ENCODE measurements around the gene GRIN3B.
A peak's percentile ranks its signal among the peaks of the same experiment; 100 is the strongest.
"Not testable (repeated sequence)": the region's sequence is repeated elsewhere in the genome, so short reads cannot be mapped to it uniquely, and the experiment has no call there.

The GRIN3B gene

DNA sequence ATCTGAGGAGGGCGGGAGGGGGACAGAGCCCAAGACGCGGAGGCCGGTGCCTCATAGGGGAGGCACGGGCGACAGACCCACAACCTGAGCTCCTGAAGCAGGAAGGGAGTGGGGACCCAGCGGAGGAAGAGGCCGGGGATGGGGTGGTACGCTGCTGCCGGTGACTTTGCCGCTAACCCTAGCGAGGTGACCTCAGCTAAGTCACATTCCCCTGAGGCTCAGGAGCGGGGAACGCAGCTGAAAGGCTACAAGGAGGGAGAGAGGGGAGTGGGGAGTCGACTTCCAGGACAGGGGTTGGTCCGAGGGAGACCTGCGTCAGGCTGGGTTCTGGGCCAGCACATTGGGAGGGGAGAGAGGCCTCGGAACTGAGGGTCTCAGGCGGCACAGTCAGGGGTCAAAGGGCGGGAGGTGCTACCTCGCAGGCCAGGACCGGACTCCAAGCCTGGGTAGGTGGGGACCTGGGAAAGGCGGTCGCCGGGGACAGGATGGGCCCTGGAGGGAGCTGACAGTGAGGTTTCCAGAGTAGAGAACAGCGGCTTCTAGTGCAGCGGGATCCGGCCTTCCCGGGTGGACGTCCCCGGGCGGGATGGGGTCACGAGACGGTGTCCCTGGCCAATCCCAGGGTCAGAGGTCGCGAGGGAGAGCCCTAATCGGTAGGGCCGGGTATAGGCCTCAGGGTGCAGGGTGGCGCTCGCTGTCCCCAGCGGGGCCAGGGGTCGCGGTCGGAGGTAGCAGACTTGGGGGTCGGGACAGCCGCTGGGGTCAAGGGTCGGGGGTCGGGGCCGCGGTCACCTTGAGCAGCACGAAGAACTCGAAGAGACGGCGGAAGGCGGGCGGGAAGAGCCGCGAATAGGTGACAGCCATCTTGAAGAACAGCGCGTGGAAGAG, 20.0 kb downstream of the GRIN3B start:
- DNase-seq (ENCODE audit: low spot score), result no peak

DNA sequence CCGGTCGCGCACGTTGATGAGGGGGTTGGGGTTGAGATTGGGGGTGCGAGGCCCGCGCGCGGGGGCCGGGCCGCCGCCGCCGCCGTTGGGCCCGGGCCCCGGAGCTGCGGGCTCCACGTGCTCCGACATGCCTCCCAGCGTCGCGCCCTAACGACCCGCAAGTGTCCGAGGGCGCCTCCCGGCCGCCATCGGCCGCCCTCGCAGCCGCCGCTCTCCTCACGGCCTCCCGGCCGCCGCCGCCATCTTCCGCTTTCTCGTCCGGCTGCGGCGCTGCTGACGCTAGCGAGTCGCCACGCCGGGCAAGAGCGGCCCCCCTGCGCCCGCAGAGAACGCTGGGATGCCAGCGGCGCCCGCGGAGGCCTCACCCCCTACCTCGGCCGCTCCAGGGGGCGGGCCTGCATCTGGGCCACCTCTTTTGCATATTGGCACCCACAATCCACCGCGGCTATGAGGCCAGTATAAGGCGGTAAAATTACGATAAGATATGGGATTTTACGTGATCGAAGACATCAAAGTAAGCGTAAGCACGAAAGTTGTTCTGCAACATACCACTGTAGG, 20.7 kb downstream of the GRIN3B start, which contains the start of gene TMEM259:
Gene TMEM259, minus strand, starts transcription at position 256 of the 558 bp plus-strand sequence. Its CDS starts 127 bp downstream, at position 129.
- peak; percentile 98 for DNase-seq (ENCODE audit: low spot score)

DNA sequence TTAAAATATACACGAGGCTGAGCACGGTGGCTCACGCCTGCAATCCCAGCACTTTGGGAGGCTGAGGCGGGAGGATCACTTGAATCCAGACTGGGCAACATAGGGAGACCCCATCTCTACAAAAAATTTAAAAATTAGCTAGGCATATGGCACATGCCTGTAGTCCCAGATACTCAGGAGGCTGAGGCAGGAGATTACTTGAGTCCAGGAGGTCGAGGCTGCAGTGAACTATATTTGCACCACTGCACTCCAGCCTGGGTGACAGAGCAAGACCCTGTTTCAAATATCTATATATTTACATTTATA, 23.6 kb downstream of the GRIN3B start:
- not testable (repeated sequence) for DNase-seq (ENCODE audit: low spot score)

DNA sequence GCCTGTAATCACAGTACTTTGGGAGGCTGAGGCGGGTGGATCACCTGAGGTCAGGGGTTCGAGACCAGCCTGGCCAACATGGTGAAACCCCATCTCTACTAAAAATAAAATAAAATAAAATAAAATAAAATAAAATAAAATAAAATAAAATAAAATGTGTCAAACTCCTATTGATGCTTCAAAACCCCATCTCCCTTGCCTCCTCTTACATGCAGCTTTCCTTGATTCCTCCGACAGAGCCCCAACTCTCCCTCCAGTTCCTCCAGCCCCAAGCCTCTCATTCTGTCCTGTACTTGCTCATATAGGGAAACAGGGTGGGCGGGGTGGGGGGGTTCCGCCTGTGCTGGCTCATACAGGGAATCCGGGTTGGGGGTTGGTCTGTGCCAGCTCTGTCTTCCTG, 24.9 kb downstream of the GRIN3B start:
- not testable (repeated sequence) for DNase-seq (ENCODE audit: low spot score)

DNA sequence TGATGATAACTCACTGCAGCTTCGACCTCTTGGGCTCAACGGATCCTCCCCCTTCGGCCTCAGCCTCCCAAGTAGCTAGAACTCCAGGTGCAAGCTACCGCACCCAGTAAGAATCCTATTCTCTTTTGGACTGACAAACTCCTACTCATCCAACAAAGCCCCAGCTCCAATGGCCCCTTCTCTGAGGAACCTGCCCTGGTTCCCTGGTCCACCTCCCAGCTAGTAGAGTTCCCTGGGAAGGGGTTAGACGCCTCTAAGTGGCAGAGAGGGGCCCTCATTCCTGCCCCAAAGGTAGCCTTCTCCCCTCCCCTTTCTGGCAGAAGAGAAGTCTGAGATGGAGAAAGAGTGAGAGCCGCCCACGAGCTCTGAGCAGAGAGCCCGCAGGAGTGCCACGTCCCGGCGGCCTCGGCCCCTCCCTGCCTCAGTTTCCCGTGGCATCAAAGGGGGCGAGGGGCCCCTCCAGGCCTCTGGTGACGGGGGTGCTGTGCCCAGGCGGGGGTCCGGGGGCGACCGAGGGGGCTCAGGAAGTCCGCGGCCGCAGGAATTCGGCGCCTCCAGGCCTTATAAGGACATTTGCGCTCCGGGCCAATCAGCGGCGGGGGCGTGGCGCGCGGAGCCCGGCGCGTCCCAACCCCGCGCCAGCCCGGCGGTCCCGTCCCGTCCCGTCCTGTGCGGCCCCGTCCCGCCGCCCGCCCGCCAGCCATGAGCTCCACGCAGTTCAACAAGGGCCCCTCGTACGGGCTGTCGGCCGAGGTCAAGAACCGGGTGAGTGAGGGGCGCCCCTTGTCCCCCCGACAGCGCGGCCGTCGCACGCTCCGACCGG, 26.0 kb downstream of the GRIN3B start, which contains the start of gene CNN2:
Gene CNN2, plus strand, starts transcription at position 649 of the 823 bp plus-strand sequence. Its CDS starts 54 bp downstream, at position 703.
- DNase-seq (ENCODE audit: low spot score), result peak; percentile 90

DNA sequence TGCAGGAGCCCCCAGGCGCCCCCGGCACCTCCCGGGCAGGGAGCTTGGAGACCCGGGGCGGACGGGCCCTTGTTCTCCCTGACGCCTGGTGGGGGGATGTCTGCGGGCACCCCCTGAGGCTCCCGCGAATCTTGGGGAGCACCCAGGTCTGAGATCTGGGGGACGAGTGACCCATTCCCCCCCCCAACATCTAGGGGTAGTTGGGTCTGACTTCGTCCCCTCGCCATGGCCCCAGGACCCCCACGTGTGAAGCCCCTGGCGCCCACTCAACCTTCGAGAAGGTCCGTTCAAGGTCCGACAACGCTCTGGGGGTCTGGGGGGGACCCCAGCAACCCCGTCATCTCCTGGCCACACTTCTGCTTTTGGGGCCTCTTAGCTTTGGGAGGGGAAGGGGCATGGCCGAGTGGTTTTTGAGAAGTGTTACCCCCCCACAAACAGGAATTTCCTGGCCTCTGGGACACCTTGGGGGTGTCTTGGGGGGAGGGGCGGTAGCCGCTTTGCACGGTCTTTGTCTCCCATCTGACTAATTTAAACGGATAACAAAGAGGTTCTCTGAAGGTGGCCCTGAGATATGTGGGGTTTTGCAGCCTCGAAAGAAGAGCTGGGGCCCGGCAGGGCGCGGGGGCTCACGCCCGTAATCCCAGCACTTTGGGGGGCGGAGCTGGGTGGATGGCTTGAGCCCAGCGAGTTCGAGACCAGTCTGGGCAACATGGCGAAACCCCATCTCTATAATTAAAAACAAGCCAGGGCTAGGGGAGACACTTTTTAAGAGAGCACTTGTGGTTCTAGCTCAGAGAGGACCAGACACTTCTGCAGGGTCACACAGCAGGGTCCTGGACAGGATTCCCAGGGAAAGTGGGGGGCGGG, 26.8 kb downstream of the GRIN3B start:
- no peak for DNase-seq (ENCODE audit: low spot score)

DNA sequence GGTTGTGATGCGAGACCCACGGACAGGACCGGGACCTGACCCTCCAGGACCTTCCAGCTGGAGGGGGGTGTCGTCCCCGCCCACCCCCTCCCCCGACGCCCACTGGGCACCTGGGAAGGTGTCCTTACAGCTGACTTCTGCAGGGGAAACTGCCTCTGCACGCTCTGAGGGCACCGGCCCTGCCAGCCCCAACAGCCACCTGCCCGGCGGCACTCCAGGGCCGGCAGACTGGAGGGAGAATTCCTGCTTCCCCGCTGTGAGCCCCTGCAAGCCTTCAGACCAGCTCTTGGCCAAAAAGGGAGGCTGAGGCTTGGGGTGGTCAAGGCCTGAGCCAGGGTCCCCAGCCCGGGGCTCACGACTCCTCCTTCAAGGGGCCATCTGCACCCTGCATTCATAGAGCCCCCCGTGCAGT, 27.4 kb downstream of the GRIN3B start:
- DNase-seq (ENCODE audit: low spot score), result no peak

DNA sequence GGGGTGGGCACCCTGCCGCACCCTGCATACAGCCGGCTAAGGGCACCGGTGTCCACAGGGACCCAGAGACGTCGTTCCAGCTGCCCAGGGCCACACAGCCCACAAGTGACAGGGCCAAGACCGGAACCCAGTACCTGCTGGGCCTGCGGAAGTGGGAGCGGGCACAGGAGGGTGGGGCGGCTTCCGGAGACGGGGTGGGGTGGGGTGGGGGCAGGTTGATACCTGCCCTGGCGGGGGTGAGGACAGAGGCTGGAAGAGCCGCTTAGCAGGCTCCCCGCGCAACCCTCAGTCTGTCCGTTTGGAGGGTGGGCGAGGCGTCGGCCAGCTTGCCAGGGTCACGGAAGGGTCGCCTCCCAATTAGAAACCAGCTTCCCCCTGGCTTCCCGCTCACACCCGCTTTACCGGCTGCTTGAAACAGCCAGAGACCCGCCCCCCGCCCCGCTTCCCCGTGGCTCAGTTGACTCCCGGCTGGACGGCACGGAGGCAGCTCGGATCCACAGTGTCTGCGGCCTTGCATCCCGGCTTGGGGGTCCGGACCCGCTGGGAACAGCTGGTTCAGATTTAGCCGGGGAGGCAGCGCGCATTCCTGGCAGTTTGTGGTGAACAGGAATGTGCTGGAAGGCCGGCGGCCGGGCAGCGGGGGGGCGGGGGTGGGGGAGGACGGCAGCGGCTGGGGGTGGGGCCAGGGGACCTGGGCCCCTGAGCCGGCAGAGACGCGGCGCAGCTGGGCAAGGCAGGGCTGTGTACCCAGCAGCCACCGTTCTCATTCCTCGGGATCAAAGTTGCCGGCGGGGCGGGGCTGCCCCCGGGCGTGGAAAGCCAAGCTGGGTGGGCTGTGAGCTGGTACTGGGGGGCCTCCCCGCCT, 28.1 kb downstream of the GRIN3B start:
- DNase-seq (ENCODE audit: low spot score), result peak; percentile 95

DNA sequence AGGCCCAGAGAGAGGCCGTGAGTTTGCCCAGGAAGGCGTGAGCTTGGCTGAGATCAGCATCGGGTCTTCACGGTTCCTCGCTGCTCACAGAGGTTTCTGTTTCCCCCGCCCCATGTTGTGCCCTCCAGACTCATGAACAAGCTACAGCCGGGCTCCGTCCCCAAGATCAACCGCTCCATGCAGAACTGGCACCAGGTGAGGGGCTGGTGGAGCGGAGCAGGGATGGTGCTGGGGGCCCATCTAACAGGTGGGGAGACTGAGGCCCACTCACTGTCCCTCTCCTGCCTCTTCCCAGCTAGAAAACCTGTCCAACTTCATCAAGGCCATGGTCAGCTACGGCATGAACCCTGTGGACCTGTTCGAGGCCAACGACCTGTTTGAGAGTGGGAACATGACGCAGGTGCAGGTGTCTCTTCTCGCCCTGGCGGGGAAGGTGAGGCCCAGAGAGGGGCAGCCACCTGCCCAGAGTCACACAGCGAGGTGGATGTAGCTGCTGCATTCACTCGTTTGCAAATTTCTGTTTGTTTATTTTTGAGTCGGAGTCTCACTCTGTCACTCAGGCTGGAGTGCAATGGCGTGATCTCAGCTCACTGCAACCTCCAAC, 32.1 kb downstream of the GRIN3B start:
- DNase-seq (ENCODE audit: low spot score), result no peak

DNA sequence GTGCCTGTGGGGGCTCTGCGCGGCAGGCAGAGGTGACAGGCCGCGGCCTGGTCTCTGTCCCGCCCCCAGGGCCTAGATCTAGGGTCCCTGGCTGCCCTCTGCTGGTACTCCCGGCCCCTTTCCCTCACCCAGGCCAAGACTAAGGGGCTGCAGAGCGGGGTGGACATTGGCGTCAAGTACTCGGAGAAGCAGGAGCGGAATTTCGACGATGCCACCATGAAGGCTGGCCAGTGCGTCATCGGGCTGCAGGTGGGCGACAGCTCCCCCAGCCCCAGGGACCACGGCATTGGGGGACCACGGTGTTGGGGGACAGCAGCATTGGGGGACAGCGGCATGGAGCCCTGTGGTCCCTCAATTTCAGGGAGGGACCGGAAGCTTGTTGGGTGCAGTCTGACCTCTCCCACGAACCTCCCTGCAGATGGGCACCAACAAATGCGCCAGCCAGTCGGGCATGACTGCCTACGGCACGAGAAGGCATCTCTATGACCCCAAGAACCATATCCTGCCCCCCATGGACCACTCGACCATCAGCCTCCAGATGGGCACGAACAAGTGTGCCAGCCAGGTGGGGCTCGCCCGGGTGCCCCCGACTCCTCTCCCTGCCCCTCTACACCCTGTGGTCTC, 35.9 kb downstream of the GRIN3B start:
- no peak for DNase-seq (ENCODE audit: low spot score)

DNA sequence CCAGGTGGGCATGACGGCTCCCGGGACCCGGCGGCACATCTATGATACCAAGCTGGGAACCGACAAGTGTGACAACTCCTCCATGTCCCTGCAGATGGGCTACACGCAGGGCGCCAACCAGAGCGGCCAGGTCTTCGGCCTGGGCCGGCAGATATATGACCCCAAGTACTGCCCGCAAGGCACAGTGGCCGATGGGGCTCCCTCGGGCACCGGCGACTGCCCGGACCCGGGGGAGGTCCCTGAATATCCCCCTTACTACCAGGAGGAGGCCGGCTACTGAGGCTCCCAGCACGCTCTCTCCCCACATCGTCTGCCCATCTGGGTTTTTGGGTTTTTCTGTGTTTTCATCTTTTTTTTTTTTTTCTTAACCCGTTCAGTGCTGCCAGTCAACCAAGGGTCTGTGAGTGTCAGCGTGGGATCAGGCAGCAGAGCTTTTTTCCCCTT, 37.4 kb downstream of the GRIN3B start:
- DNase-seq (ENCODE audit: low spot score), result no peak

DNA sequence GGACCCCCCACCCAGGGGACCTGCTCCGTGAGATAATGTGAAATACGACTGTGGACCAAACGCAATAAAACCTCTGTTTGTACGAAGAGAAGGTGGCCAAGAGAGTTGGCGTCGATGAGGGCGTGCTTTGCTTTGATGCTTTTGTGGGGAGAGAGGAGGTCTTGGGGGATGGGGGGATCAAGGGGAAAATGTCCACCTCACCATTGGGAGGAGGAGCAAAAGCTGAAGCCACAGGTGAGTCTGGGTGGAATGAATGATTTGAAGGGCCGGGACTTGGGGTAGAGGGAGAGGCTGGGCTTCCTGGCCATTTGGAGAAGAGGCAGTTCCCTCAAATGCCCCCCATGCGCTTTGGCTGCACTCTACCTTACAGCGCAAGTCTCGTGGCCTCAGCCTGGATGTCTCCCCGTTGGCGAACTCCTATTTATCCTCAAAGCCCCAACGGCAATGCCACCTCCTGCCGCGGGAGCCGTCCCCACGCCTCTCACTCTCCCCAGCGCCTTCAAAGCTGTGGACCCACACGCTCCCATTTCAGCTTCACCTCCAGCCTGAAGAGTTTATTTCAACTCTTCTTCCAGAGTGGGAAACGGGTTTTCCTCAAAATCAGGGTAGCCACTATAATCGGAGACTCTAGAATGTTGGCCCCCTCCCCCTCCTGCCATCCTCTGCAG, 38.9 kb downstream of the GRIN3B start:
- DNase-seq (ENCODE audit: low spot score), result no peak

DNA sequence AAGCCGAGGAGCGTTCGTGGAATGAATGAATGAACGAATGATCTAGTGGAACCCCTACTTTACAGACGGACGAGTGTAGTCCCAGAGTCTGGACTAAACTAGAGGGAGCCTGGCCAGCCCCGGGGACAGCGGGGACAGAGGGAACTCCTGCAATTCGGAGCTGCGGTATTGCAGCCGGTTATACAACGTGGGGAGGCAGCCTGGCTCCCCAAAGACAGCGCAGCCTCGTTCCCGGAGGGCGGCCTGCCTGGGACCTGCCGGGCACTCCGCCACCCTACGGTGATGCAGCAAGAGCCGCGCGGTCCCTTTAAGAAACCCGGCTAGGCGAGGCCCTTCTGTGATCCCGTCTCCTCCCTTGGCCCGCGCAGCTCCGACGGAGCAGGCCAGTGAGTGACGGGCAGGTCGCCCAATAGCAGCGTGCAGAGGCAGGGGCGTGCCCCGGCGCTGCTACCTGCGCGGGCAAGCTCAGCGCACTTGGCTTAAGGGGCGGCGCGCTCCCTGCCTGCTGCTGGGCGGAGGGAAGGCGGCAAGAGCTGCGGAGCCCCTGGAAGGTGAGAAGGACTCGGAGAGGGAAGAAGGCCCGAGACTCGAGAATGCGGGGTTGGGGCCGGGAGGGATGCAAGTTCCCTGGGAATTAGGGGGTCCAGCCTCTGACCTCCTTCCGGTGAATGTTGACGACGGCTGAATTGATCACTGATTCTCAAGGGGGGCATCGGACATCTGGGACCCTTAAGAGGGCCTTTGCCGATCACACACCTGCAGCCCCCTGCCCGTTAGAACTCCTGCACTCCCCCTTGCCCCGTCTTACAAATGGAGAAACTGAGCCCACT, 39.6 kb downstream of the GRIN3B start, which contains the start of gene ABCA7:
Gene ABCA7, plus strand, starts transcription at position 462 of the 830 bp plus-strand sequence. CDS start 1,255 bp downstream, outside the sequence.
- DNase-seq (ENCODE audit: low spot score), result peak; percentile 95

DNA sequence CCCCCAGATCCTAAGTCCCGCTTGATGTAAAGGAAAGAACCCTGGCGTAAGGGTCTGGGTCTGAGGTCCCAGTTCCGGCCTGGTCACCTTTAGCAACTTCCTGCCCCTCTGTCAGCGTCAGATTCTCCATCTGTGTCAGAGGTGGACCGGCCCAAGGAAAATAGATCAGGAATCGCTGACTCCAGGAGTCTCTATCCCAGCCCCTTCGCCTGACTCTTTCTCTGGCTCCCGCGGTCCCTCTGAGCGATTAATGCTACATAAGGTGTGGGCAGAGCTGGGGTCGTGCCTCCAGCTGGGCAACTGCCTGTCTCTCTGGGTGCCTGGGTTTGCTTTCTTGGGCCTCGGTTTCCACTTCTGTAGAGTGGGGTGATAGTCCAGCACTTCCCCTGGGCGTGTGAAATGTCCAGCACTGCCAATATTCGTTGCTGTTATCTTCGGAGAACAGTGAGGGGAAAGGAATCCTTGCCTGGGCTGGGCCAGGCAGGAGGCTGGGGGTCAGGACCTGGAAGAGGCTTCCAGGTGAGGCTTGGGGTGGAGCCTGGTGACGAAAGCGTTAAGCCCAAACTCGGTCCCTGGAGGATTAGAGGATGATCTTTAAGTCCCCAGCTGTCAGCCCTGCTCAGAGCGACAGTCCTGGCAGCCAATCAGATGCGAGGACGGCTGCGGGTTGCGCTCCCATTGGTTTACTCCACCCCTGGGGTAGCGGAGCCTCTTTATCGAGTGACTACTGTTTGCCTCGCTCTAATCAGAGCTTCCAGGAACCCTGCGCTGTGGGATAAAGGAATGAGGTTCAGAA, 40.5 kb downstream of the GRIN3B start:
- DNase-seq (ENCODE audit: low spot score), result peak; percentile 96

DNA sequence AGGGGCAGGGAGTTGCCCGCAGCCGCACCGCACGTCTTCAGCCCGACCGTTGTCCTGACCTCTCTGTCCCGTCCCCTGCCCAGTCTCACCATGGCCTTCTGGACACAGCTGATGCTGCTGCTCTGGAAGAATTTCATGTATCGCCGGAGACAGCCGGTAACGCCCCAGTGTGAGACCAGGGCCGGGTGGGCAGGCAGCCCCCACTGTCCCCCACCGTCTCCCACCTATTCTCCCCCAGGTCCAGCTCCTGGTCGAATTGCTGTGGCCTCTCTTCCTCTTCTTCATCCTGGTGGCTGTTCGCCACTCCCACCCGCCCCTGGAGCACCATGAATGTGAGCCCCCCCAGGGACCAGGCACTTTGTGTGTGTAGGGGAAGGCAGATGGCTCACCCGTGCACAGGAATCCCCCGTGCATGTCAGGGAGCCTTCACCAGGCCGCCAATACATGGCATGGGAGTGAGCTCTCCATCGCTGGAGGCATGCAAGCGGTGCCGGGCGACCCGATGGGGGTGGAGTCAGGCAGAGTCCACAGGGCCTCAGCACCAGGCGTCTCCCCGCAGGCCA, 41.1 kb downstream of the GRIN3B start:
- no peak for DNase-seq (ENCODE audit: low spot score)

DNA sequence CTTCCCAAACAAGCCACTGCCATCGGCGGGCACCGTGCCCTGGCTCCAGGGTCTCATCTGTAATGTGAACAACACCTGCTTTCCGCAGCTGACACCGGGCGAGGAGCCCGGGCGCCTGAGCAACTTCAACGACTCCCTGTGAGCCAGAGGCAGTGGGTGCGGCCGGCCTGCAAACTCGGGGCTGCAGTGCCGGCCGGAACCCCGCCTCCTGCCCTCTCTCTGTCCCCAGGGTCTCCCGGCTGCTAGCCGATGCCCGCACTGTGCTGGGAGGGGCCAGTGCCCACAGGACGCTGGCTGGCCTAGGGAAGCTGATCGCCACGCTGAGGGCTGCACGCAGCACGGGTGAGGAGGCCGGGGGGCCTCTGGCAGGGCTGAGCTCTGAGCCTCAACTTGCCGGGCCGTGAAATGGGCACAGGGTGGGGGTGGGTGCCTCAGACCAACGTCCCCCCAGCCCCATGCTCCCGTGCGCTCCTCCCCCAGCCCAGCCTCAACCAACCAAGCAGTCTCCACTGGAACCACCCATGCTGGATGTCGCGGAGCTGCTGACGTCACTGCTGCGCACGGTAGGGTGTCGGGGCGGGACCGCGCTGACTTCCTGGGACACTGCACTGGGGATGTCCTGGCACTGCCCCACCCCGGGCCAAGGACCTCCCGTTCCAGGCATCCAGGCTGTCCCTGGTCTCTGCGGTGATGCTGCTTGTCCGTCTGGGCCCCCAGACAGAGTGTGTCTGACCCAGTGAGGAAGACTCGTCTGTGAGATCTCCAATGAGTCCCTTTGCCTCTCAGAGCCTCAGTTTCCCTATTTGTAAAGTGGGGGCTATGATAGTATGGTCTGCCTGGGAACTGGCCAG, 41.8 kb downstream of the GRIN3B start:
- DNase-seq (ENCODE audit: low spot score), result no peak
